ENCODE data around the gene CAMKK1.

DNA sequence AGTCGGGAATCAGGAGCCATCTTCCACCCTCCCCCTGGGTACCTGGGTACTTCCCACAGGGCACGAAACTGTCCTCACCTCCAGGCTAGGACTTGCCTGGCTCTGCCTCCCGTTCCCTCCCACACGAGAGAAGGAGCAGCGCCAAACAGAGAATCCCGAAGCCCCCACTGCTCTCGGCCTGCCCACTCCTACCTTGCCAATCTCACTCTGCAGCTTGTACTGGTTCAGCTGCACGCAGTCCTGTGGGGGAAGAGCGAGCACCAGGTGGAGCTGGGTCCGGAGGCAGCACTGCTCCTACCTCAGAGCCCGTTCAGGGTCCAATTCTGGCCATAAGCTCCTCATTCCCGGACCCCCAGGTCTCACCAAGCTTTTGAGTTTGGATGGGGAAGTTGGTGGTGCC, 8.7 kb downstream of the CAMKK1 start:
- TF ChIP-seq, protein P1, sequence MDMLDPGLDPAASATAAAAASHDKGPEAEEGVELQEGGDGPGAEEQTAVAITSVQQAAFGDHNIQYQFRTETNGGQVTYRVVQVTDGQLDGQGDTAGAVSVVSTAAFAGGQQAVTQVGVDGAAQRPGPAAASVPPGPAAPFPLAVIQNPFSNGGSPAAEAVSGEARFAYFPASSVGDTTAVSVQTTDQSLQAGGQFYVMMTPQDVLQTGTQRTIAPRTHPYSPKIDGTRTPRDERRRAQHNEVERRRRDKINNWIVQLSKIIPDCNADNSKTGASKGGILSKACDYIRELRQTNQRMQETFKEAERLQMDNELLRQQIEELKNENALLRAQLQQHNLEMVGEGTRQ (IDR thresholded peaks at IDR 0.05; ENCODE audit: low read depth, low read length): no peak
- TF ChIP-seq, protein P2, sequence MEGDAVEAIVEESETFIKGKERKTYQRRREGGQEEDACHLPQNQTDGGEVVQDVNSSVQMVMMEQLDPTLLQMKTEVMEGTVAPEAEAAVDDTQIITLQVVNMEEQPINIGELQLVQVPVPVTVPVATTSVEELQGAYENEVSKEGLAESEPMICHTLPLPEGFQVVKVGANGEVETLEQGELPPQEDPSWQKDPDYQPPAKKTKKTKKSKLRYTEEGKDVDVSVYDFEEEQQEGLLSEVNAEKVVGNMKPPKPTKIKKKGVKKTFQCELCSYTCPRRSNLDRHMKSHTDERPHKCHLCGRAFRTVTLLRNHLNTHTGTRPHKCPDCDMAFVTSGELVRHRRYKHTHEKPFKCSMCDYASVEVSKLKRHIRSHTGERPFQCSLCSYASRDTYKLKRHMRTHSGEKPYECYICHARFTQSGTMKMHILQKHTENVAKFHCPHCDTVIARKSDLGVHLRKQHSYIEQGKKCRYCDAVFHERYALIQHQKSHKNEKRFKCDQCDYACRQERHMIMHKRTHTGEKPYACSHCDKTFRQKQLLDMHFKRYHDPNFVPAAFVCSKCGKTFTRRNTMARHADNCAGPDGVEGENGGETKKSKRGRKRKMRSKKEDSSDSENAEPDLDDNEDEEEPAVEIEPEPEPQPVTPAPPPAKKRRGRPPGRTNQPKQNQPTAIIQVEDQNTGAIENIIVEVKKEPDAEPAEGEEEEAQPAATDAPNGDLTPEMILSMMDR (conservative IDR thresholded peaks at IDR 0.05; ENCODE audit: low read depth, low read length): no peak
- no peak for TF ChIP-seq POLR2A (IDR thresholded peaks at IDR 0.05; ENCODE audit: low read depth, low read length)
